Measurements from ENCODE around the gene NT5DC3.
"Not testable (repeated sequence)": the region's sequence is repeated elsewhere in the genome, so short reads cannot be mapped to it uniquely, and the experiment has no call there.

The NT5DC3 gene

DNA sequence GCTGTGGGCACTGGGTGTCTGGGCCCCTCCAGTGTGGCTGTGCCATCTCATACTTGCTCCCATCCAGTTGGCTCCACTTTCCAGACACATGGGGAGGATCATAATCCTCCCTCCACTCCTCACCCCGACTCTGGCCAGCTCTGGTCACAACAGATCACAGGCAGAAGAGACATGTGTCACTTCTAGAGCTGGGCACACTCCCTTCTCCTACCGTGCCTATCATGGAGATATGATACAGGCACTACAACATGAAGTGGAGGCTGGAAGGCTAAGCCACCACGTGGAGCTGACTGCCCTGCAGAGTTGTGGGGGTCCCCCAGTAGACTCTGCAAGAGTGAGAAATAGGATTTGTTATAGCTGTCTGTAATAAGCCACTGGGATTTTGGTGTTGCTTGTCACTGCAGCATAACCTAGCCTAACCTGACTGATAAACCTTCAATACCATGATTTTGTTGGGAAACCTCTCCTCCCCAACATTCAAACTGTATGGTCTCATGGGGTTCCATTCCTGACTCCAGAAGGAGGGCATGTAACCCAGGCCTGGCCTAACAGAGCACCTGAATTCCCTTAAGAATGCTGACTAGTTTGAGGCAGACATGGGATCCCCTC lies 20.0 kb downstream of the NT5DC3 start:
- TF ChIP-seq JUND (IDR thresholded peaks at IDR 0.05; ENCODE audit: low read depth) = no peak
- in situ Hi-C loops (cut with HindIII; ENCODE audit: low pct_unique_long_range_greater_than_20kb, low sequenced_read_pairs) = no loop called here
- DNase-seq (ENCODE audit: low read depth in 1 of 2, low spot score in 1 of 2) = no peak

GRCh38 chr12:103820361-103820760 lies 20.7 kb downstream of the NT5DC3 start:
- no peak for DNase-seq (ENCODE audit: low read depth in 1 of 2, low spot score in 1 of 2)
- TF ChIP-seq JUND (IDR thresholded peaks at IDR 0.05; ENCODE audit: low read depth) = no peak
- in situ Hi-C loops (cut with HindIII; ENCODE audit: low pct_unique_long_range_greater_than_20kb, low sequenced_read_pairs) = no loop called here

DNA sequence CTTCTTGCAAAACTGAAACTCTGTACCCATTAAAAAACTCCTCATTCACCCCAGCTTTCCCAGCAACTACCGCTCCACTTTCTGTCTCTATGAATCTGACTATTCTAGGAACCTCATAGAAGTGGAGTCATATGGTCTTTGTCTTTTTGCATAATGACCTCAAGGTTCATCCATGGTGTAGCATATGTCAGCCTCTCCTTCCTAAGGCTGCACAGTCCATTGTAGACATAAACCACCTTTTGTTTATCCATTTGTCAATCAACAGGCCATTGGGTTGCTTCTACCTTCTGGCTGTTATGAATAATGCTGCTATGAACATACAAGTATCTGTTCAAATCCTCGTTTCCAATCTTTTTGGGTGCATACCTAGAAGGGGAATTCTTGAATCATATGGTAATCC lies 21.1 kb downstream of the NT5DC3 start:
- in situ Hi-C loops (cut with HindIII; ENCODE audit: low pct_unique_long_range_greater_than_20kb, low sequenced_read_pairs) = no loop called here
- no peak for DNase-seq (ENCODE audit: low read depth in 1 of 2, low spot score in 1 of 2)
- no peak for TF ChIP-seq JUND (IDR thresholded peaks at IDR 0.05; ENCODE audit: low read depth)

- no peak for DNase-seq (ENCODE audit: low read depth in 1 of 2, low spot score in 1 of 2)
- no peak for TF ChIP-seq JUND (IDR thresholded peaks at IDR 0.05; ENCODE audit: low read depth)
- in situ Hi-C loops (cut with HindIII; ENCODE audit: low pct_unique_long_range_greater_than_20kb, low sequenced_read_pairs) = no loop called here
These were observed 21.7 kb downstream of the NT5DC3 start for GRCh38 chr12:103819312-103819711.

- no peak for TF ChIP-seq JUND (IDR thresholded peaks at IDR 0.05; ENCODE audit: low read depth)
- in situ Hi-C loops (cut with HindIII; ENCODE audit: low pct_unique_long_range_greater_than_20kb, low sequenced_read_pairs) = no loop called here
- DNase-seq (ENCODE audit: low read depth in 1 of 2, low spot score in 1 of 2) = no peak
These were observed 23.2 kb downstream of the NT5DC3 start for GRCh38 chr12:103817791-103818190.

DNA sequence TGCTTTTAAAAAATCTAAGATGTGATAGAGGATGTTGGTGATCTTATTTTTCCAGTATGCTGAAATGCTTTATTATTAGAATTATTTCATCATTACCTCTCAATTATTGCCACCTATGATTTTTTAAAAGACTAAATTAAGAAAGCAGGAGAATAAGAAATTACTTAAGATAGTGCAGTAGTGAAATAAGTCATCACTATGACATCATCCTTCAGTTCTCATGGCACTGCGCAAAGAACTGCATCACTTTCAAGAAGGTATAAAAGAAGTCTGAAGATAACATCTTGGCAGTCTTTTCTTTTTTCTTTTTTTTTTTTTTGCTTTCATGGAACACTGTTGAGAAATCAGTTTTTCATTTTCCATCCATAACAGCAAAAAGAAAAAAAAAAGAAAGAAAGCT lies 24.4 kb downstream of the NT5DC3 start:
- DNase-seq (ENCODE audit: low read depth in 1 of 2, low spot score in 1 of 2) = no peak
- in situ Hi-C loops (cut with HindIII; ENCODE audit: low pct_unique_long_range_greater_than_20kb, low sequenced_read_pairs) = no loop called here
- TF ChIP-seq JUND (IDR thresholded peaks at IDR 0.05; ENCODE audit: low read depth) = no peak

- no peak for TF ChIP-seq JUND (IDR thresholded peaks at IDR 0.05; ENCODE audit: low read depth)
- DNase-seq (ENCODE audit: low read depth in 1 of 2, low spot score in 1 of 2) = no peak
- in situ Hi-C loops (cut with HindIII; ENCODE audit: low pct_unique_long_range_greater_than_20kb, low sequenced_read_pairs) = no loop called here
These were observed 26.6 kb downstream of the NT5DC3 start for GRCh38 chr12:103814436-103814835.

DNA sequence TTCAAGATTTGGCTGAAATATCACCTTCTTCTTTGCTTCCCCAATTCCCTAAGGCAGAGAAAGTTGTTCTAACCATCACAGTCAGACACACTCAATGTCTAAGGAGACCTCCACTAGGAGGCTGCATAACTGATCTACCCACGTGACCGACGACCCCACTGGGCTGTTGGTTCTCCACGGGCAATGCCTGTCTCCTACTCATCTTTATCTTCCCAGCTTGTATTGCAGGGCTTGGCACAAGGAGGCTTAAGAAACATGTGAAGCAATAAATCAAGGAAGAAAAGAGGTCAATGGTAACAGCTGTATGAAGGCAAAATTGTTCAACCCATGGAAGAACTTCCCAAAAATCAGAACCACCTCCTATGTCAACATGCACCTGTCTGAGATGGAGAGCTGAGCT lies 27.1 kb downstream of the NT5DC3 start:
- in situ Hi-C loops (cut with HindIII; ENCODE audit: low pct_unique_long_range_greater_than_20kb, low sequenced_read_pairs) = no loop called here
- TF ChIP-seq JUND (IDR thresholded peaks at IDR 0.05; ENCODE audit: low read depth) = no peak
- no peak for DNase-seq (ENCODE audit: low read depth in 1 of 2, low spot score in 1 of 2)

- no peak for TF ChIP-seq JUND (IDR thresholded peaks at IDR 0.05; ENCODE audit: low read depth)
- in situ Hi-C loops (cut with HindIII; ENCODE audit: low pct_unique_long_range_greater_than_20kb, low sequenced_read_pairs) = no loop called here
- DNase-seq (ENCODE audit: low read depth in 1 of 2, low spot score in 1 of 2) = no peak
These were observed 27.6 kb downstream of the NT5DC3 start for GRCh38 chr12:103813426-103813825.

- in situ Hi-C loops (cut with HindIII; ENCODE audit: low pct_unique_long_range_greater_than_20kb, low sequenced_read_pairs) = no loop called here
- TF ChIP-seq JUND (IDR thresholded peaks at IDR 0.05; ENCODE audit: low read depth) = no peak
- DNase-seq (ENCODE audit: low read depth in 1 of 2, low spot score in 1 of 2) = no peak
These were observed 28.2 kb downstream of the NT5DC3 start for GRCh38 chr12:103812789-103813188.

GRCh38 chr12:103811791-103812190 lies 29.2 kb downstream of the NT5DC3 start:
- no peak for TF ChIP-seq JUND (IDR thresholded peaks at IDR 0.05; ENCODE audit: low read depth)
- no peak for DNase-seq (ENCODE audit: low read depth in 1 of 2, low spot score in 1 of 2)
- in situ Hi-C loops (cut with HindIII; ENCODE audit: low pct_unique_long_range_greater_than_20kb, low sequenced_read_pairs) = no loop called here

GRCh38 chr12:103810111-103810510 lies 30.9 kb downstream of the NT5DC3 start:
- no peak for TF ChIP-seq JUND (IDR thresholded peaks at IDR 0.05; ENCODE audit: low read depth)
- in situ Hi-C loops (cut with HindIII; ENCODE audit: low pct_unique_long_range_greater_than_20kb, low sequenced_read_pairs) = no loop called here
- DNase-seq (ENCODE audit: low read depth in 1 of 2, low spot score in 1 of 2) = no peak

GRCh38 chr12:103809639-103810038 lies 31.4 kb downstream of the NT5DC3 start:
- DNase-seq (ENCODE audit: low read depth in 1 of 2, low spot score in 1 of 2); in situ Hi-C loops (cut with HindIII; ENCODE audit: low pct_unique_long_range_greater_than_20kb, low sequenced_read_pairs): not testable (repeated sequence)

GRCh38 chr12:103809154-103809553 lies 31.9 kb downstream of the NT5DC3 start:
- TF ChIP-seq JUND (IDR thresholded peaks at IDR 0.05; ENCODE audit: low read depth) = no peak
- in situ Hi-C loops (cut with HindIII; ENCODE audit: low pct_unique_long_range_greater_than_20kb, low sequenced_read_pairs) = no loop called here
- no peak for DNase-seq (ENCODE audit: low read depth in 1 of 2, low spot score in 1 of 2)

Data from T47D (cell line).